ENCODE measurements around the gene ACAP2. TPM values are rescaled to one million over a fixed set of nuclear protein-coding genes. Genes with fewer than 3 reads are reported as not detected.

ACAP2 gene
- total RNA-seq, 1 donor from 2014 or later: 20.4 TPM

- TF ChIP-seq CTCF (IDR thresholded peaks at IDR 0.05): no peak
- H3K27me3 ChIP-seq: no peaks in the 10 kb centered on the region
- no peaks in the 10 kb centered on the region for H3K9me3 ChIP-seq
- H3K27ac ChIP-seq: no peak overlapping the region
- intact Hi-C loops (cut with DNase I): no loop called here
- no peak overlapping the region for H3K4me3 ChIP-seq
- no peaks in the 10 kb centered on the region for H3K36me3 ChIP-seq
- no peaks in the 10 kb centered on the region for H3K4me1 ChIP-seq
- no peak for DNase-seq (ENCODE audit: low spot score in 2 of 2)
These were observed 195.0 kb downstream of the ACAP2 start for GRCh38 chr3:195247863-195248189.

GRCh38 chr3:195247086-195247862 is 195.5 kb downstream of the ACAP2 start:
- Histone ChIP-seq H3K4me3 (no peak overlapping the region), H3K4me1 (no peaks in the 10 kb centered on the region), H3K27ac (no peak overlapping the region), H3K9me3 (no peaks in the 10 kb centered on the region), H3K27me3 (no peaks in the 10 kb centered on the region), H3K36me3 (no peaks in the 10 kb centered on the region)
- DNase-seq (ENCODE audit: low spot score in 2 of 2): peak in 1 of 2 donors; percentile 53
- intact Hi-C loops (cut with DNase I): no loop called here
- TF ChIP-seq CTCF (IDR thresholded peaks at IDR 0.05): no peak

GRCh38 chr3:195246581-195246995 is 196.2 kb downstream of the ACAP2 start:
- Histone ChIP-seq H3K4me3 (no peak overlapping the region), H3K27ac (no peak overlapping the region), H3K9me3 (no peaks in the 10 kb centered on the region), H3K4me1 (no peaks in the 10 kb centered on the region), H3K36me3 (no peaks in the 10 kb centered on the region), H3K27me3 (no peaks in the 10 kb centered on the region)
- no peak for DNase-seq (ENCODE audit: low spot score in 2 of 2)
- TF ChIP-seq CTCF (IDR thresholded peaks at IDR 0.05): no peak
- intact Hi-C loops (cut with DNase I): no loop called here

- no peak overlapping the region for H3K27ac ChIP-seq
- no peaks in the 10 kb centered on the region for H3K4me1 ChIP-seq
- DNase-seq (ENCODE audit: low spot score in 2 of 2): peak in 1 of 2 donors; percentile 42
- no peaks in the 10 kb centered on the region for H3K9me3 ChIP-seq
- H3K4me3 ChIP-seq: no peak overlapping the region
- no peaks in the 10 kb centered on the region for H3K36me3 ChIP-seq
- intact Hi-C loops (cut with DNase I): no loop called here
- no peaks in the 10 kb centered on the region for H3K27me3 ChIP-seq
- no peak for TF ChIP-seq CTCF (IDR thresholded peaks at IDR 0.05)
These were observed 197.3 kb downstream of the ACAP2 start for GRCh38 chr3:195245531-195245951.

GRCh38 chr3:195241592-195242355 is 201.0 kb downstream of the ACAP2 start:
- no peaks in the 10 kb centered on the region for H3K36me3 ChIP-seq
- no peak for TF ChIP-seq CTCF (IDR thresholded peaks at IDR 0.05)
- H3K4me3 ChIP-seq: no peak overlapping the region
- peaks cover 0 to 12% of the 10 kb centered on the region in 2 donors for H3K4me1 ChIP-seq
- H3K27me3 ChIP-seq: no peaks in the 10 kb centered on the region
- H3K9me3 ChIP-seq: no peaks in the 10 kb centered on the region
- intact Hi-C loops (cut with DNase I): loop anchor here (2.0 kb wide), 1 partner anchor 17 kb away; no protein-coding TSS in a partner anchor
- H3K27ac ChIP-seq: no peak overlapping the region
- DNase-seq (ENCODE audit: low spot score in 2 of 2): peak in 1 of 2 donors; percentile 40

Measured in ascending aorta (tissue), 2 donors.